OCI-LY7 (cell line): Measurements from ENCODE around the gene ATG16L2. TPM values are rescaled to one million over a fixed set of nuclear protein-coding genes. Genes with fewer than 3 reads are reported as not detected.

ENCODE experiments used
- BruUV-seq: library from RNA; stranded (reverse); fragments of 400-500 nt; replicated peaks from 2 replicates; lab custom pipeline; 2021; lab: Mats Ljungman, UMichigan
- CTCF ChIA-PET: fragments of 300-600 bp; sonication (Branson Sonifier 250); formaldehyde crosslinking; loops from one replicate; lab custom pipeline; 2022; ENCODE audit warnings: antibody characterized with exemption; ENCODE audit not compliant: unreplicated experiment; lab: Charles Lee
- POLR2A ChIA-PET: fragments of 300-600 bp; sonication (Branson Sonifier 250); formaldehyde crosslinking; loops from one replicate; lab custom pipeline; 2022; ENCODE audit warnings: antibody characterized with exemption; lab: Charles Lee
- DNase-seq: peaks from one replicate; pipeline ENCODE4 v3.0.0-alpha.2; 2015; ENCODE audit warnings: low spot score
- H2AFZ ChIP-seq: fragments of 200-600 bp; sonication (generic), shearing (Covaris generic); 2 replicates; pipeline ENCODE4 v1.6.1; 2014; ENCODE audit warnings: mild to moderate bottlenecking, antibody characterized with exemption, low read length, moderate library complexity
- H3K27ac ChIP-seq: fragments of 200-600 bp; sonication (generic); 2 replicates; pipeline ENCODE4 v1.5.1; 2014; ENCODE audit warnings: mixed run types, low read depth, mild to moderate bottlenecking, moderate library complexity, low read length, inconsistent platforms; ENCODE audit not compliant: poor library complexity, severe bottlenecking
- H3K36me3 ChIP-seq: fragments of 200-600 bp; sonication (generic); 2 replicates; pipeline ENCODE4 v1.6.1; 2014; ENCODE audit warnings: mild to moderate bottlenecking, antibody characterized with exemption, low read length, moderate library complexity, mixed read lengths; ENCODE audit not compliant: insufficient read depth
- H3K4me1 ChIP-seq: fragments of 200-600 bp; sonication (generic); 2 replicates; pipeline ENCODE4 v1.5.1; 2014; ENCODE audit warnings: mild to moderate bottlenecking, low read length; ENCODE audit not compliant: insufficient read depth, poor library complexity, severe bottlenecking
- H3K4me2 ChIP-seq: fragments of 200-600 bp; sonication (generic); 2 replicates; pipeline ENCODE4 v1.6.1; 2014; ENCODE audit warnings: mild to moderate bottlenecking, low read length
- H3K4me3 ChIP-seq: fragments of 200-600 bp; sonication (generic); 2 replicates; pipeline ENCODE4 v1.5.1; 2014; ENCODE audit warnings: mild to moderate bottlenecking, low read depth, low read length; ENCODE audit not compliant: poor library complexity, severe bottlenecking
- H3K79me2 ChIP-seq: fragments of 200-600 bp; sonication (generic); 2 replicates; pipeline ENCODE4 v1.6.1; 2016; ENCODE audit warnings: low read depth, mild to moderate bottlenecking, low read length, moderate library complexity, mixed read lengths; ENCODE audit not compliant: insufficient read depth
- H3K9me2 ChIP-seq: fragments of 200-600 bp; sonication (generic); 2 replicates; pipeline ENCODE4 v1.6.1; 2016; ENCODE audit warnings: mild to moderate bottlenecking, low read length, mixed read lengths; ENCODE audit not compliant: insufficient read depth
- H3K9me3 ChIP-seq: fragments of 200-600 bp; sonication (generic); 2 replicates; pipeline ENCODE4 v1.6.1; 2014; ENCODE audit warnings: mild to moderate bottlenecking, mixed run types, low read length, mixed read lengths
- H4K20me1 ChIP-seq: fragments of 200-600 bp; sonication (generic); 2 replicates; pipeline ENCODE4 v1.6.1; 2014; ENCODE audit warnings: mild to moderate bottlenecking, antibody characterized with exemption, low read length, moderate library complexity, mixed read lengths; ENCODE audit not compliant: insufficient read depth
- CTCF ChIP-seq: fragments of 200-600 bp; sonication (generic); conservative IDR thresholded peaks from 2 replicates; pipeline ENCODE4 v1.5.1; 2014; ENCODE audit warnings: mild to moderate bottlenecking, antibody characterized with exemption, low read length, moderate library complexity, mixed read lengths
- EZH2phosphoT487 ChIP-seq: fragments of 200-600 bp; sonication (generic); IDR thresholded peaks from 2 replicates; pipeline ENCODE4 v1.6.1; 2018; ENCODE audit warnings: low read depth, borderline replicate concordance, mild to moderate bottlenecking, mixed run types, antibody characterized with exemption, low read length, moderate library complexity, mixed read lengths
- intact Hi-C: fragments of 100-400 bp; cut with micrococcal nuclease; formaldehyde crosslinking; loops from one replicate; pipeline ENCODE4 v1.10.0; 2022; ENCODE audit not compliant: unreplicated experiment
- total RNA-seq, 2 experiments: library from RNA; depleted of rRNA in 1 of 2; stranded (reverse); fragments of >200 nt in 1 of 2; shearing (Covaris generic) in 1 of 2; gene quantifications; 2 replicates each; pipeline ENCODE4 v1.2.3, GENCODE V29; 2014 to 2022

The ATG16L2 gene
- total RNA-seq, 2 experiments from 2014 or later, result 103 to 108 TPM

DNA sequence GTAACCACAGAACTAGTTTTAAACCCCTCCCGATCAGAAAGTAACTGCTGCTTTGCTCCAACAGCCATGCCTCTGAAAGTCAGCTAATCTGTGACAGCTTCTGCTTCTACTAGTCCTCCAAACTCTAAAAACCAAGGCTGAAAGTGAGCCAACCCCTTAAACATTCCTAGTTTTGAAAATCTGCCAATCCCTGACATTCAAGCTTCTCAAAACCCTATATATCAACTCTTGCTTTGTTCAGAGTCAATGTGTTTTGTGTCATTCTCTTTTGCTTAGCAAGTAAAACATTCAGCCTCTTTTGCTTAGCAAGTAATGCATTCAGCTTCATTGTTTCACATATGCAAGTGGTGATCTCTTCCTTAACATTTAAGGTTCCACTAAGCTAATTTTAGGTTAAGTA is 56.9 kb downstream of the ATG16L2 start:
- CTCF ChIA-PET, result interaction anchor here (0.5 kb wide), 1 partner anchor 29 kb away, joined by 6 read pairs; no protein-coding TSS in a partner anchor
- Histone ChIP-seq H4K20me1 (no peaks in the 10 kb centered on the region), H3K27ac (no peak overlapping the region), H3K4me3 (no peak overlapping the region), H3K9me3 (no peaks in the 10 kb centered on the region), H3K4me2 (no peak overlapping the region), H2AFZ (no peak overlapping the region), H3K36me3 (peaks cover 99% of the 10 kb centered on the region), H3K9me2 (no peaks in the 10 kb centered on the region), H3K4me1 (no peaks in the 10 kb centered on the region), H3K79me2 (no peaks in the 10 kb centered on the region)
- POLR2A ChIA-PET, result interaction anchor here (0.7 to 1.1 kb wide), 2 partner anchors 12 to 40 kb away, joined by 3 read pairs; no protein-coding TSS in a partner anchor
- no TSS peak for BruUV-seq
- TF ChIP-seq EZH2phosphoT487 (no peak), CTCF (no peak)
- DNase-seq, result no peak
- intact Hi-C loops, result no loop called here

- Histone ChIP-seq H3K4me1 (no peaks in the 10 kb centered on the region), H3K27ac (no peak overlapping the region), H2AFZ (no peak overlapping the region), H4K20me1 (no peaks in the 10 kb centered on the region), H3K4me3 (no peak overlapping the region), H3K9me3 (no peaks in the 10 kb centered on the region), H3K9me2 (no peaks in the 10 kb centered on the region), H3K79me2 (no peaks in the 10 kb centered on the region), H3K4me2 (no peak overlapping the region), H3K36me3 (peaks cover 99% of the 10 kb centered on the region)
- no peak for DNase-seq
- TF ChIP-seq EZH2phosphoT487 (no peak), CTCF (no peak)
- ChIA-PET POLR2A (no interaction called here), CTCF (no interaction called here)
- intact Hi-C loops, result no loop called here
- no TSS peak for BruUV-seq
Measured at GRCh38 chr11:72872012-72872411, 57.8 kb downstream of the ATG16L2 start.

DNA sequence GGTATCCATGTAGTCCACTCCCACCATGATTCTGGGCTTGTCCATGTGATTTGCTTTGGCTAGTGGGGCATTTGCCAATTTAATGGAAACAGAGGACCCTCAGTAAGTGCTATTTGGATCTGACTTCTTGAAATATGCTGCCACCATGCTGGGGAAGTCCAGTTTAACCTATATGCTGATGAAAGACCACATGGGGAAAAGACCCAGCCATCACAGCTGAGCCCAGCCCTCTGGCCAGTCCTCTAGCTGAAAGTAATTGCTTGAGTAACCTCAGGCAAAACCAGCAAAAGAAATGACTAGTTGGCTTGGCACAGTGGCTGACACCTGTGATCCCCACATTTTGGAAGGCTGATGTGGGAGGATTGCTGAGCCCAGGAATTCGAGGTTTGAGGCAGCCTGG is 61.5 kb downstream of the ATG16L2 start:
- intact Hi-C loops, result no loop called here
- ChIA-PET CTCF (no interaction called here), POLR2A (no interaction called here)
- Histone ChIP-seq H2AFZ (no peak overlapping the region), H3K36me3 (peaks cover 96% of the 10 kb centered on the region), H3K9me3 (no peaks in the 10 kb centered on the region), H3K9me2 (no peaks in the 10 kb centered on the region), H4K20me1 (no peaks in the 10 kb centered on the region), H3K4me2 (no peak overlapping the region), H3K4me3 (no peak overlapping the region), H3K79me2 (peaks cover 9% of the 10 kb centered on the region; the same call in 1 of the 2 replicates), H3K27ac (no peak overlapping the region), H3K4me1 (no peaks in the 10 kb centered on the region)
- BruUV-seq, result no TSS peak
- no peak for TF ChIP-seq EZH2phosphoT487
- no peak for DNase-seq
